Measurements from ENCODE around the gene UBN2. TPM values are rescaled to one million over a fixed set of nuclear protein-coding genes. Genes with fewer than 3 reads are reported as not detected.
"Not testable (repeated sequence)": the region's sequence is repeated elsewhere in the genome, so short reads cannot be mapped to it uniquely, and the experiment has no call there.

Gene UBN2
- total RNA-seq, 2 donors from 2014 or later, result 13.9 to 25.2 TPM

DNA sequence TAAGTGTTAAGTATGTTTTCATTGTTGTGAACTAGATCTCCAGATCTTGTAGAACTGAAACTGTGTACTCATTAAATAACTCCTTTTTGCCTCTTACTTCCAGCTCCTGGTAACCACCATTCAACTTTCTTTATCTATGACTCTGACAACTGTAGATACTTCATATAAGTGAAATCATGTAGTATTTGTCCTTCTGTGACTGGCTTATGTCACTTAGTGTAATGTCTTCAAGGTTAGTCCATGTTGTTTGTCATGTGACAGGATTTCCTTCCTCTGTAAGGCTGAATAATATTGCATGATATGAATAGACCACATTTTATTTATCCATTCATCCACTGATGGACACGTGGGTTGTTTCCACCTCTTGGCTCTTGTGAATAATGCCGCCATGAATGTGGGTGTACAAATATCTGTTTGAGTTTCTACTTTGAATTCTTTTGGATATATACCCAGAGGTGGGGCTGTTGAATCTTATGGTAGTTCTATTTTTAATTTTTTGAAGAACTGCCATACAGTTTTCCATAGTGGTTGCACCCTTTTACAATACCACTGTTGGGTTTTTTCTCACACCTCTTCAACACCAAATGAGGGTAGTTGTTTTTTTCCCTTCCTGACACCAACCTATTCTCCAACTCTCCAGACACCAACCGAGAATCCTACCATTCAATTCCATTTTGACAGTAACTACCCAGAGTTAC lies 99.4 kb downstream of the UBN2 start:
- H3K9me3 ChIP-seq, result no peaks in the 10 kb centered on the region
- no peak for DNase-seq (ENCODE audit: low spot score)
- 83% methylated on average over 3 of the region's 3 CpGs for whole genome bisulfite sequencing
- no peaks in the 10 kb centered on the region for H3K27me3 ChIP-seq (replicated peaks; ENCODE audit: insufficient read depth)
- H3K4me1 ChIP-seq (replicated peaks), result no peaks in the 10 kb centered on the region
- no peak overlapping the region for H3K27ac ChIP-seq
- no peak overlapping the region for H3K4me3 ChIP-seq
- H3K36me3 ChIP-seq, result no peaks in the 10 kb centered on the region
- TF ChIP-seq POLR2A (IDR thresholded peaks at IDR 0.05) (no peak), POLR2AphosphoS5 (IDR thresholded peaks at IDR 0.05) (no peak)
- TF ChIP-seq, protein P1, sequence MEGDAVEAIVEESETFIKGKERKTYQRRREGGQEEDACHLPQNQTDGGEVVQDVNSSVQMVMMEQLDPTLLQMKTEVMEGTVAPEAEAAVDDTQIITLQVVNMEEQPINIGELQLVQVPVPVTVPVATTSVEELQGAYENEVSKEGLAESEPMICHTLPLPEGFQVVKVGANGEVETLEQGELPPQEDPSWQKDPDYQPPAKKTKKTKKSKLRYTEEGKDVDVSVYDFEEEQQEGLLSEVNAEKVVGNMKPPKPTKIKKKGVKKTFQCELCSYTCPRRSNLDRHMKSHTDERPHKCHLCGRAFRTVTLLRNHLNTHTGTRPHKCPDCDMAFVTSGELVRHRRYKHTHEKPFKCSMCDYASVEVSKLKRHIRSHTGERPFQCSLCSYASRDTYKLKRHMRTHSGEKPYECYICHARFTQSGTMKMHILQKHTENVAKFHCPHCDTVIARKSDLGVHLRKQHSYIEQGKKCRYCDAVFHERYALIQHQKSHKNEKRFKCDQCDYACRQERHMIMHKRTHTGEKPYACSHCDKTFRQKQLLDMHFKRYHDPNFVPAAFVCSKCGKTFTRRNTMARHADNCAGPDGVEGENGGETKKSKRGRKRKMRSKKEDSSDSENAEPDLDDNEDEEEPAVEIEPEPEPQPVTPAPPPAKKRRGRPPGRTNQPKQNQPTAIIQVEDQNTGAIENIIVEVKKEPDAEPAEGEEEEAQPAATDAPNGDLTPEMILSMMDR (IDR thresholded peaks at IDR 0.05), result no peak
- intact Hi-C loops (cut with DNase I), result no loop called here

DNA sequence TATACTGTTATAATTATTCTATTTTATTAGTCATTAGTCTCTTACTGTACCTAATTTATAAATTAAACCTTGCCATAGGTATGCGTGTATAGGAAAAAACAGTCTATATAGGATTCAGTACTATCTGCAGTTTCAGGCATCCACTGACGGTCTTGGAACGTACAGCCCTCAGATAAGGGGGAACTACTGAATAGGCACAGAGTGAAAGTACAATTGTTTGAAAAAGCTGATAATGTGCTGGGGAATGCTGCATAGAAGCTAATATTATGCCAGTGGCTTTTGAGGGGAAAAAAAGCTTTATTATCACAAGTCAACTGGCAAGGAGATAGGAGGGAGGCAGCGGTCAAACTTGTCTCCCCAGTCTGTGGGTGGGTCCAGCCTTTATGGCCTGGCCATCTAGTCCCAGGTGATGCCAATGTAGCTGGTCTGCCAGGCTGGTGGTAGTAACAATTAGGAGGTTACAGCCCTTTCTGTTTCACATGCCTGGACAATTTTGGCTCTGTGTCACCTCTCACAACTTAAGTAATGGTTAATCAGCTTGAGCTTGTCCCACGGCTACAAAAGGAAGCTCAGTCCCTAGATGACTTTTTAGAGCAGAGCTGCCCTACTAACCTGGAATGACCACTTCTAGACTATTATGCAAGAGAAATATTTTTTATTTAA lies 101.8 kb downstream of the UBN2 start:
- peak; percentile 21 for DNase-seq (ENCODE audit: low spot score)
- no peaks in the 10 kb centered on the region for H3K9me3 ChIP-seq
- 46% methylated on average over 5 of the region's 5 CpGs for WGBS
- TF ChIP-seq, protein P1 (IDR thresholded peaks at IDR 0.05), result no peak
- TF ChIP-seq POLR2A (IDR thresholded peaks at IDR 0.05) (no peak), POLR2AphosphoS5 (IDR thresholded peaks at IDR 0.05) (peak; percentile 28)
- intact Hi-C loops (cut with DNase I), result no loop called here
- no peaks in the 10 kb centered on the region for H3K4me1 ChIP-seq (replicated peaks)
- H3K27ac ChIP-seq, result no peak overlapping the region
- H3K36me3 ChIP-seq, result no peaks in the 10 kb centered on the region
- no peaks in the 10 kb centered on the region for H3K27me3 ChIP-seq (replicated peaks; ENCODE audit: insufficient read depth)
- no peak overlapping the region for H3K4me3 ChIP-seq

DNA sequence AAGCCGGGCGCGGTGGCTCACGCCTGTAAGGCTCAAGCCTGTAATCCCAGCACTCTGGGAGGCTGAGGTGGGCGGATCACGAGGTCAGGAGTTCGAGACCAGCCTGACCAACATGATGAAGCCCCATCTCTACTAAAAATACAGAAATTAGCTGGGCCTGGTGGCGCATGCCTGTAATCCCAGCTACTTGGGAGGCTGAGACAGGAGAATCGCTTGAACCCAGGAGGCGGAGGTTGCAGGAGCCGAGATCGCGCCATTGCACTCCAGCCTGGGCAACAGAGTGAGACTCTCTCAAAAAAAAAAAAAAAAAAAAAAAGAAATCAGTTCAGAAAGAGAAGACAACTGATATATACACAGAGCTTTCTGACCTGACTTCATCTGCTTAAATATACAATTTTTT lies 102.4 kb downstream of the UBN2 start:
- H3K4me3 ChIP-seq; H3K9me3 ChIP-seq; H3K27me3 ChIP-seq (replicated peaks; ENCODE audit: insufficient read depth); DNase-seq (ENCODE audit: low spot score); intact Hi-C loops (cut with DNase I); H3K27ac ChIP-seq; H3K4me1 ChIP-seq (replicated peaks); H3K36me3 ChIP-seq: not testable (repeated sequence)
- WGBS, result 97% methylated on average over 13 of the region's 13 CpGs

DNA sequence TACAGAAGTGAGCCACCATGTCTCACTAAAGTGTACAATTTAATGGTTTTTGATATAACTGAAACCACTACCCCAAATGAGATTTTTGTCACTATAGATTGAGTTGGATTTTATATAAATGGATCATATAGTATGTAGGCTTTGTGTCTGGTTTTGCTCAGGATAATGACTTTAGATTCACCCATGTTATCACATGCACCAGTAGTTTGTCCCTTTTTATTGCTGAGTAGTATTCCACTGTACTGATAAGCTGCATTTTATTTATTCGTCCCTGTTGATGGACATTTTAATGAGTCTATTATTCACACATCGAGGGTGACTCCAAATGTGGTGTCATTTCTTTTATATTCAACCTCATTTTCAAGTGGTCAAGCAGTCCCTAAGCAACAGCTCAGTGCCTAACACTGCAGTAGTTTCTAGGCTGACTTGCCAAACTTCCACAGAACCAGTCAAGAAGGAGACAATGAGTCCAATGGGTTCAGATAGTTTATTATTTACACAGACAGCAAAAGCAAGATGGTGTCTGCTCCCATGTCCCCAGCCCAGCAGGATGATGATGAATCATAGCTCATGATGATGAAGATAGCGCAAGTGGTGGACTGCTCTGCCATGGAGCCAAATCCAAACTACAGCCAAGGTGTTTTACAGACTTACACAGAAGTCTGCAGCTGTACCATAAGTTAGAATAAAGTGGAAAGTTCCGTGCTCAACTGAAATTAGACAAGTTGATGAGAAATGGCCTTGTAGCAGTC lies 103.5 kb downstream of the UBN2 start:
- H3K27ac ChIP-seq, result no peak overlapping the region
- whole genome bisulfite sequencing, result 94% methylated on average over 4 of the region's 4 CpGs
- no peak for DNase-seq (ENCODE audit: low spot score)
- no peaks in the 10 kb centered on the region for H3K4me1 ChIP-seq (replicated peaks)
- H3K36me3 ChIP-seq, result no peaks in the 10 kb centered on the region
- no peaks in the 10 kb centered on the region for H3K27me3 ChIP-seq (replicated peaks; ENCODE audit: insufficient read depth)
- H3K4me3 ChIP-seq, result no peak overlapping the region
- TF ChIP-seq POLR2AphosphoS5 (IDR thresholded peaks at IDR 0.05) (no peak), POLR2A (IDR thresholded peaks at IDR 0.05) (no peak)
- TF ChIP-seq, protein P1 (IDR thresholded peaks at IDR 0.05), result no peak
- intact Hi-C loops (cut with DNase I), result no loop called here
- H3K9me3 ChIP-seq, result no peaks in the 10 kb centered on the region

DNA sequence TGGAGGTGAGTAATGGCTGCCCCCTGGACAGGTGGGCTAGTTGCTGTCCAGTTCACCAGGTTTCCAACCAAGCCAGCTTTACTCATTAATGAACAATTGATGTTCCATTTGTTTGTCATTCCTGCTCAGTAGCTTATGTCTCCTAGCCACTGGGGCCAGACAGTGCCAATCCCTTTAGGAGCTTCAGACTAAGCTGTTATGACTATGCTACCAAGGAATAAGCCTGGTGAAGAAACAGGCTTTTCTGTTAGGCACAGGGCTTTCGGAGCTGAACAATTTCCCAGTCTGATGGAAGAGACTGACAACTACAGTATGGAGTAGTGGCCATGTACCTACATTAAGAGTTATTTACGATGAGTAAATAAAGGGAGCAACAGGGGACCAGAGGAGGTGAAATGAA lies 108.0 kb downstream of the UBN2 start:
- Histone ChIP-seq H3K9me3 (no peaks in the 10 kb centered on the region), H3K4me3 (no peak overlapping the region), H3K27me3 (replicated peaks; ENCODE audit: insufficient read depth) (no peaks in the 10 kb centered on the region), H3K27ac (no peak overlapping the region), H3K36me3 (no peaks in the 10 kb centered on the region), H3K4me1 (replicated peaks) (peaks cover 4% of the 10 kb centered on the region)
- TF ChIP-seq POLR2A (IDR thresholded peaks at IDR 0.05) (no peak), POLR2AphosphoS5 (IDR thresholded peaks at IDR 0.05) (no peak)
- TF ChIP-seq, protein P1 (IDR thresholded peaks at IDR 0.05), result no peak
- DNase-seq (ENCODE audit: low spot score), result no peak
- intact Hi-C loops (cut with DNase I), result no loop called here
- 78% methylated on average over 2 of the region's 2 CpGs for WGBS

All from prostate gland (tissue), 2 donors.